ENCODE data around the gene ATOX1.
"Not testable (repeated sequence)": the region's sequence is repeated elsewhere in the genome, so short reads cannot be mapped to it uniquely, and the experiment has no call there.

ATOX1 gene

DNA sequence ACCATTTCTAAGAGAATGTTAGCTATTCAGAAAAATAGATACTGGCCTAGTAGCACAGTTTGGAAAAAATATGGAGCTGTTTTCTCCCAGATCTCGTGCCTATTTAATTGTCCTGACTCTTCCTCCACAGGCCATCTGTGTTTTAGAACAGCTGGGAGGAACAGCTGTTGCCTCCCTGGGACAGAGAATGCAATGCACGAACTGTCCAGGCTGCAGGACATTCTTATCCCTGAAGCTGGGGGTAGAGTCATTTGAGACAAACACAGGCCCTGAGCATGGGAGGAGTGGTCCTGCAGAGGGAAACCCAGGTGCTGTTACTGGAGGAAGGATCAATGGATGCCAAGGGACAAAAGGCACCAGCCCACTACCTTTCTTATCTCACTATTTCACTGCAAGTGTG lies 50.9 kb downstream of the ATOX1 start:
- Mint-ChIP-seq H3K9me3 (peaks cover 3% of the 10 kb centered on the region), H3K4me3 (no peak overlapping the region), H3K4me1 (ENCODE audit: low read depth) (no peaks in the 10 kb centered on the region), H3K36me3 (ENCODE audit: low read depth) (no peaks in the 10 kb centered on the region), H3K27me3 (no peaks in the 10 kb centered on the region), H3K27ac (no peak overlapping the region)
- DNase-seq, result no peak

DNA sequence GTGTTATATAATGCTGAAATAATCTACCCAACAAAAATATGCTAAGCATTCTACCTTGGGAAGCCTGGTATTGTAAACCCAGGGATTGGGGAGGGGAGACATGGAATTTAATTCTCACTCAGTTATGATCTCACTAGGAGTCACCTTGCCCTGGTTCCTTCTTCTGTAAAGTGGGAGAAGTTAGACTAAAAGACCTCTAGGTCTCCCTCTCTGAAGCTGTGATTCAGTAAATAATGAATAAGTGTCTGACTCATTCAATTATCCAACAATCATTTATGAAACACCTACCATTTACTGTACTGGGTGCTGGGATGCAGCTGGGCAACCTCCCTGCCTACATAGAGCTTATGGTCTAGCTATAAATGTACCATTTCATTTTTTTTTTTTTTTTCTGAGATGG lies 51.5 kb downstream of the ATOX1 start:
- no peak overlapping the region for H3K27ac Mint-ChIP-seq
- no peaks in the 10 kb centered on the region for H3K27me3 Mint-ChIP-seq
- peaks cover 3% of the 10 kb centered on the region for H3K9me3 Mint-ChIP-seq
- H3K4me1 Mint-ChIP-seq (ENCODE audit: low read depth), result no peaks in the 10 kb centered on the region
- no peaks in the 10 kb centered on the region for H3K36me3 Mint-ChIP-seq (ENCODE audit: low read depth)
- no peak for DNase-seq
- no peak overlapping the region for H3K4me3 Mint-ChIP-seq

DNA sequence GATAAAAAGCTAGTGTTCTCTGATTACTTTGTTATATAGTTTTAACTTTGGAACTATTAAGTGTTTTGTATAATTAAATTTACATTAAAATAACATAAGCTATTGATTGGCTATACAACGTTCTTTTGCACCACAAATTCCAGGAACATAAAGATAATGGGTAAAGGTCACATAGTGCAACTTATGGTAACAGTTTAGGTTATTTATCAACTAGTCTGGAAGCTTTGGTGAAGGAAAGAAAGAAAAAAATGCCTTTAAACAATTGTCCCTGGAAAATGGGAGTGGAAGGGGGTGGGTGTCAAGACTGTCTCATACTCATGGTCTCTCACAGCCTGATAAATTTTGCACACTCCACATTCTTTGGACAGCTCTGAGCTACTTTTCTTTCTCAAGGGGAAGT lies 54.7 kb downstream of the ATOX1 start:
- Mint-ChIP-seq H3K27me3 (no peaks in the 10 kb centered on the region), H3K36me3 (ENCODE audit: low read depth) (no peaks in the 10 kb centered on the region), H3K27ac (no peak overlapping the region), H3K4me1 (ENCODE audit: low read depth) (no peaks in the 10 kb centered on the region), H3K4me3 (no peak overlapping the region), H3K9me3 (no peaks in the 10 kb centered on the region)
- no peak for DNase-seq

DNA sequence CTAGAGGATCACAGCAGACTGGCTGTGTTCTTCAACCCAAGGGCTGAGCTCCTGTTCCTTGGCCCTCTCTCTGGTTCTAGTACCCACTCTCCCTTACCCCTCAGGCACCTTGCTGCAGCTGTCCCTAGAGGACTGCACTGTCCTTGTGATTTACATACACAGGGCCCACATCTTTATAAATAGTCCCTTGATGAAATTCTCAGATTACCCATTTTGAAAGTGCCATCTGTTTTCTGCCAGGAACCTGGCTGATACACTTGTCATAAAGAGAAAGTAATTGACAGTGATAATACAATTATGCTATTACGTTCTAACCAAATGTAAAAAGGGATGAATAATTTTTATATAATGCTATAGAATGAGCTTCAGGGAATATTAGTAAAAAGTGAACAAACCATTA lies 55.2 kb downstream of the ATOX1 start:
- H3K4me3 Mint-ChIP-seq, result no peak overlapping the region
- H3K4me1 Mint-ChIP-seq (ENCODE audit: low read depth), result no peaks in the 10 kb centered on the region
- H3K27me3 Mint-ChIP-seq, result no peaks in the 10 kb centered on the region
- H3K27ac Mint-ChIP-seq, result no peak overlapping the region
- H3K9me3 Mint-ChIP-seq, result no peaks in the 10 kb centered on the region
- DNase-seq, result no peak
- H3K36me3 Mint-ChIP-seq (ENCODE audit: low read depth), result no peaks in the 10 kb centered on the region

DNA sequence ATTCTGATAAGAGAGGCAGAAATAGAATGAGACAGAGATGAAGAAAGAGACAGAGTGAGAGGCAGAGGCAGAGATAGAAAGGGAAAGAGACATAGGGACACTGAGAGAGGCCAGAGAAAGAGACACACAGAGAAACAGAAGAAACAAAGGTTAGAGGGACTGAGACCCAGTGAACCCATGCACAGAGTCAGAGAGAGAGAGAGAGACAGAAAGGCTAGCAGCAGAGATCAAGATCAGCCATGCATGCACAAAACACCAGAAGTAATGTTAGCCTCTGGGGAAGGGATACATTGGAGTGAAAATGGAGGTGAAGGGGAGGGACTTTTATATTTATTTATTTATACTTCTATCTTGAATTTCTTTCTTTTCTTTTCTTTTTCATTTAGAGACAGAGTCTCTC lies 57.6 kb downstream of the ATOX1 start:
- Mint-ChIP-seq H3K27ac (no peak overlapping the region), H3K9me3 (no peaks in the 10 kb centered on the region), H3K27me3 (no peaks in the 10 kb centered on the region), H3K4me3 (no peak overlapping the region), H3K36me3 (ENCODE audit: low read depth) (no peaks in the 10 kb centered on the region), H3K4me1 (ENCODE audit: low read depth) (no peaks in the 10 kb centered on the region)
- DNase-seq, result no peak

DNA sequence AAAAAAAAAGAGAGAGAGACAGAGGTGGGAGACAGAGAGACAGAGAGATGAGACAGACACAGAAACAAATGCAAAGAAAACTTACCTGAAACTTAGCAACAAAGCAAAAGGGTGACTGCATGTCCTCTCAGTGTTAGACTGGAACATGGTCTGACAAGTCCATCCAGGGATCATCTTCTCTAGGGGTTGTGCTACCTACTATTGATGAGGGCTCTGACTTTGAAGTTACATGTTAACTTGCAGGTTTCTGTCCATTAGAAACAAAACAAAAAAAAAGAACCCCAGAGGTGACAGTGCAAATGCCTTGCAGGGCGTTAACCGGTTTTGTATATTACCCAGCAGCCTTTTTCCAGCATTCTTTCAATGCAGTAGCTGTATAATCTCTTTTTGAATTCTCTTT lies 58.1 kb downstream of the ATOX1 start:
- no peak overlapping the region for H3K27ac Mint-ChIP-seq
- no peaks in the 10 kb centered on the region for H3K4me1 Mint-ChIP-seq (ENCODE audit: low read depth)
- no peaks in the 10 kb centered on the region for H3K27me3 Mint-ChIP-seq
- no peak for DNase-seq
- H3K4me3 Mint-ChIP-seq, result no peak overlapping the region
- no peaks in the 10 kb centered on the region for H3K36me3 Mint-ChIP-seq (ENCODE audit: low read depth)
- no peaks in the 10 kb centered on the region for H3K9me3 Mint-ChIP-seq

DNA sequence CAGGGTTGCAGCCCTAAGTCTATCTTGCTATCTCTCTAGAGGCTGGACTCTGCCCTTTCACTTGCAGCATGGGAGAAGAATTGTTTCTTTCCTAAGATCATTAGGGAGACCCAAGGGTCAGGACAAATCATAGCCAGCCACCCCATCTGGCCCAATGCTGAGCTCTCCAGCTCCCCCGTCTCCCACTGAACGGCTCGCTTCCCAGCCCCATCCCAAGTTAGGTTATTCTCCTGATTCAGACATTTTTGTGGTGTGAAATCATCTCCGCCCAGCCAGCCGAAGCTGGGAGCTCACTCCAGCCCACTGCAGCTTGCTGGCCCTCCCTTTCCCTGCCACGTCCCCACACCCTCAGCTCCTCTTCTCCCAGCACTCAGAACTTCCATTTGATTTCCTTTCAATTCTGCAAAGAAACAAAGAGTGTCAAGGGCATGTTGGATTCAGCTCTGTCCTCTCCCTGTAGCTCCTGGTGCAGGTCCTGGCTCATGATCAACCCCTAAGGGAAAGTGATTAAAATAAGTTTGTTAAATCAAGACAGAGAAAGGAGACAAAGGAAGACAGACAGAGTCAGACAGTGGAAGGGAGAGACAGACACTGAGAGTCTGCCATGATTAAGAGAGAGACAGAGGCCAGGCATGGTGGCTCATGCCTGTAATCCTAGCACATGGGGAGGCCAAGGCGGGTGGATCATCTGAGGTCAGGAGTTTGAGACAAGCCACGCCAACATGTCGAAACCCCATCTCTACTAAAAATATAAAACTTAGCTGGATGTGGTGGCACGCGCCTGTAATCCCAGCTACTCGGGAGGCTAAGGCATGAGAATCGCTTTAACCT lies 59.1 kb downstream of the ATOX1 start:
- Mint-ChIP-seq H3K36me3 (ENCODE audit: low read depth) (no peaks in the 10 kb centered on the region), H3K4me1 (ENCODE audit: low read depth) (no peaks in the 10 kb centered on the region), H3K27ac (no peak overlapping the region), H3K27me3 (no peaks in the 10 kb centered on the region), H3K9me3 (no peaks in the 10 kb centered on the region), H3K4me3 (no peak overlapping the region)
- no peak for DNase-seq

DNA sequence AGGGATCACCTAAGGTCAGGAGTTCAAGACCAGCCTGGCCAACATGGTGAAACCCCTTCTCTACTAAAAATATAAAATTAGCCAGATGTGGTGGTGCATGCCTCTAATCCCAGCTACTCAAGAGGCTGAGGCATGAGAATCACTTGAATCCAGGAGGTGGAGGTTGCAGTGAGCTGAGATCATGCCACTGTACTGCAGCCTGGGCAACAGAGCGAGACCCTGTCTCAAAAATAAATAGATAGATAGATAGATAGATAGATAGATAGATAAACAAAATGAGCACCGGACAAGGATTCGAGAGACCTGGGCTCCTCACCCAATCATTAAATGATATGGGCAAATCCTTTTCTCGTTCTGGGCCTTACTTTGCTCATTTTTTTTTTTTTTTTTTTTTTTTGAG lies 60.4 kb downstream of the ATOX1 start:
- not testable (repeated sequence) for DNase-seq; H3K4me3 Mint-ChIP-seq; H3K36me3 Mint-ChIP-seq (ENCODE audit: low read depth); H3K27me3 Mint-ChIP-seq; H3K4me1 Mint-ChIP-seq (ENCODE audit: low read depth); H3K27ac Mint-ChIP-seq; H3K9me3 Mint-ChIP-seq

DNA sequence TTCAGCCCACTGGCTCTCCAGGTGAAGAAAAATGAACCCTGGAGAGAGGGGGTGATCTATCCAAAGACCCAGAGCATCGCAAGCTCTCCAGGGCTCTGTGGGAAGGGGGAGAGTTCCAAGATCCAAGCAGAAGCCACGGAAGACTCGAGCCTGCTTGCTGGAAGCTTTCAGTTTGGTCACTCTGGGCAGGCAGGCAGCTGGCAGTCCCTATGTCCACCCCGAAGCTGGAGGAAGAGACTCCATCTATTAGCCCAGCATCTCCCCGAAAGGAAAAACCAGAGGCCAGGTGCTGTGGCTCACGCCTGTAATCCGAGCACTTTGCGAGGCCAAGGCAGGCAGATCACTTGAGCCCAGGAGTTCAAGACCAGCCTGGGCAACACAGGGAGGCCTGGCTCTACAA lies 61.0 kb downstream of the ATOX1 start:
- Mint-ChIP-seq H3K27me3 (no peaks in the 10 kb centered on the region), H3K27ac (no peak overlapping the region), H3K4me3 (no peak overlapping the region), H3K4me1 (ENCODE audit: low read depth) (no peaks in the 10 kb centered on the region), H3K9me3 (no peaks in the 10 kb centered on the region), H3K36me3 (ENCODE audit: low read depth) (no peaks in the 10 kb centered on the region)
- DNase-seq, result no peak

DNA sequence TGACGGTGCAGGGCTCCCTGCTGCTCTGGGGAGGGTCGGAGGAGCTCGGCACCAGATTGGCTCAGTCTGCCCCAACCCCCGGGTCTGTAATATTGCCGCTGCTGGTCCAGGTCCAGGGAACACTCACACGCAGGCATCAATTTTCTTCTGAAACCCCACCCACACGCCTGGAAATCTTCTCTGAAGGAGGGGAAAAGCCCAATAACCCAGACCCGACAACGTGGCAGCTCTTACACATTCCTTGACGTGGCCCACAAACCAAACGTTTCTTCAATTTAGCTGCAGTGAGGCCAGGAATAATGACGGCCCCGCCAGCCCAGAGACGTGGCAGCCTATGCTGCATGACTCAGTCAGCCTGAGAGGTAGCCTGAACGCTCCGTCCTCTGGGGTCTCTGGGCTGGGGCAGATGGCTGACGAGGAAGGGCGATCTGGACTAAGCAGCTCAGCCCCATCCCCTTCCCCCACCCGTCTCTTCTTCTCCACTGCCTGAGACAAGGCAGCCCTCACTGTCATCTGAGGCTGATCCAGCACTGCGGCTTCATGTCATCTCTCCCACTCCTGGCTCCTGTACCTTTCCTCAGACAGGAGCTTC lies 61.9 kb downstream of the ATOX1 start:
- Mint-ChIP-seq H3K36me3 (ENCODE audit: low read depth) (no peaks in the 10 kb centered on the region), H3K4me1 (ENCODE audit: low read depth) (no peaks in the 10 kb centered on the region), H3K27ac (no peak overlapping the region), H3K27me3 (no peaks in the 10 kb centered on the region), H3K4me3 (no peak overlapping the region), H3K9me3 (no peaks in the 10 kb centered on the region)
- no peak for DNase-seq

DNA sequence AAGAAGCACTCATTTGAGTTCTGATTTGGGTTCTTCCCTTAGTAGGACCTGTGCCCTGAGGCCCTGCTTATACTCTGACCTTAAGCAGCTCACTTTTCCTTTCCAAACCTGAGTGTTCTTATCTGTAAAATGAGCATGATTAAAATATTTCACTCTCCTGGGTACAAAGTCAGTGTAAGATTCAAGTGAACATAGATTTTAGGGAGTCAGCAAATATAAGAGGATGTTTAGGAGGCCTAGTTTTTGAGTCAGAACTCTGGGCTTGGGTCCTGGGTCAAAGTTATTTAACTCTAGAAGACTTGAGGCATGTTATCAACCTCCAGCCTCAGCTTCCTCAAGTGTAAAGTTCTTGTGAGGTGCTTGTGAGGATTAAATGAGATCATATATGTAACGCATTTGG lies 63.0 kb downstream of the ATOX1 start:
- H3K36me3 Mint-ChIP-seq (ENCODE audit: low read depth), result no peaks in the 10 kb centered on the region
- H3K9me3 Mint-ChIP-seq, result no peaks in the 10 kb centered on the region
- no peak overlapping the region for H3K27ac Mint-ChIP-seq
- DNase-seq, result no peak
- no peak overlapping the region for H3K4me3 Mint-ChIP-seq
- no peaks in the 10 kb centered on the region for H3K4me1 Mint-ChIP-seq (ENCODE audit: low read depth)
- H3K27me3 Mint-ChIP-seq, result no peaks in the 10 kb centered on the region

DNA sequence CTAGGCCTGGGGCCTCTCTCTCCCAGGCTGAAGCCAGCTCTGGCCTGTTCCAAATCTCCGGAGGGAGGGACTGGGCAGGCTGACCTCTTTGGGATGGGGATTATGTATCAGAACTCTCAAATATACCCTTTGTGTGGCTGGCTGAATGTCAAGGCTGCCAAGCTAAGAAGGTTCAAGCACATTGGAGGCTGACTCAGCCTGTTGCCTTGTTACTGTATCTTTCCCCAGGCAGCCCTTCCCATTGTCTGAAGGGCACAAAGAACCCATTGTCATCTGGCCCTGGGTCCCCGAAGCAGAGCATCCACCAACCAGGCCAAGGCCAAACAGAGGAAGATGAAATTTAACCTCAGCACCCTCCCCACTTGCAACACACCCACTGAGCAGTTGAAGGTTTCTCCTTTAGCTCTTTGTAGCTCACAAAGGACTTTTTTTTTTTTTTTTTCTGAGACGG lies 64.4 kb downstream of the ATOX1 start:
- no peak for DNase-seq
- Mint-ChIP-seq H3K36me3 (ENCODE audit: low read depth) (no peaks in the 10 kb centered on the region), H3K4me1 (ENCODE audit: low read depth) (no peaks in the 10 kb centered on the region), H3K9me3 (no peaks in the 10 kb centered on the region), H3K27ac (no peak overlapping the region), H3K4me3 (no peak overlapping the region), H3K27me3 (no peaks in the 10 kb centered on the region)

All from activated T-cell treated with anti-CD3 and anti-CD28 coated beads, Interleukin-2, amount 50 U/mL, for 24 hours (primary cell).